H1 (cell line): Measurements from ENCODE around the gene DESI1. TPM values are rescaled to one million over a fixed set of nuclear protein-coding genes. Genes with fewer than 3 reads are reported as not detected.

ENCODE experiments used
- CTCF ChIA-PET: fragments of 300-600 bp; sonication (Branson Sonifier 250); formaldehyde crosslinking; loops from one replicate; lab custom pipeline; 2021; ENCODE audit not compliant: partially characterized antibody; lab: Charles Lee
- POLR2A ChIA-PET: fragments of 300-600 bp; sonication (Branson Sonifier 250); formaldehyde crosslinking; loops from one replicate; lab custom pipeline; 2021; ENCODE audit warnings: inconsistent platforms; ENCODE audit not compliant: partially characterized antibody; lab: Charles Lee
- DNase-seq, 2 experiments: peaks; one replicate each; pipeline versions ENCODE4 v3.0.0 to v3.0.0-alpha.2; 2010 to 2022; ENCODE audit warnings: low spot score in 2 of 2, low read depth in 1 of 2, mixed read lengths in 1 of 2
- FAIRE-seq: peaks from 2 replicates; lab custom pipeline; 2011; peaks lifted over from hg19 to GRCh38; lab: Jason Lieb, UNC
- H2AFZ ChIP-seq: 2 replicates; pipeline ENCODE4 v1.8.1; 2012; ENCODE audit warnings: low read length, inconsistent platforms
- H2AK5ac ChIP-seq: 2 replicates; pipeline ENCODE4 v1.6.1; 2013; ENCODE audit warnings: low read depth, low read length
- H2BK120ac ChIP-seq: replicated peaks from 2 replicates; pipeline ENCODE3; 2013; ENCODE audit warnings: low read depth, low read length, inconsistent platforms
- H2BK12ac ChIP-seq: 2 replicates; pipeline ENCODE4 v1.6.1; 2013; ENCODE audit warnings: low read depth, low read length
- H2BK15ac ChIP-seq: 2 replicates; pipeline ENCODE4 v1.6.1; 2013; ENCODE audit warnings: low read length
- H2BK20ac ChIP-seq: 2 replicates; pipeline ENCODE4 v1.6.1; 2013; ENCODE audit warnings: low read length
- H2BK5ac ChIP-seq: 2 replicates; pipeline ENCODE4 v1.6.1; 2013; ENCODE audit warnings: low read depth, low read length
- H3K14ac ChIP-seq: 2 replicates; pipeline ENCODE4 v1.6.1; 2013; ENCODE audit warnings: inconsistent platforms; ENCODE audit not compliant: insufficient read length
- H3K18ac ChIP-seq: 2 replicates; pipeline ENCODE4 v1.6.1; 2013; ENCODE audit warnings: low read length; ENCODE audit errors: extremely low read depth
- H3K23ac ChIP-seq: 2 replicates; pipeline ENCODE4 v1.6.1; 2013; ENCODE audit warnings: inconsistent platforms; ENCODE audit not compliant: insufficient read length
- H3K23me2 ChIP-seq: 2 replicates; pipeline ENCODE4 v1.6.1; 2013; ENCODE audit warnings: low read depth, low read length
- H3K27ac ChIP-seq: 2 replicates; pipeline ENCODE4 v1.6.1; 2011; ENCODE audit warnings: low read depth, low read length, inconsistent platforms
- H3K27me3 ChIP-seq, 4 experiments: replicated peaks in 1 of 4; 1 replicate in 1 of 4; 2 replicates in 3 of 4; pipeline versions ENCODE4 v1.6.1 to v1.8.1; 2011 to 2013; ENCODE audit warnings: low read length in 3 of 4, mild to moderate bottlenecking in 3 of 4, inconsistent platforms in 2 of 4, mixed read lengths in 2 of 4, moderate library complexity in 1 of 4; ENCODE audit not compliant: control insufficient read depth in 3 of 4, insufficient read depth in 3 of 4; ENCODE audit errors: extremely low read depth in 1 of 4
- H3K36me3 ChIP-seq, 4 experiments: 2 replicates each; pipeline versions ENCODE4 v1.6.1 to v1.8.1; 2011 to 2013; ENCODE audit warnings: mild to moderate bottlenecking in 4 of 4, low read length in 3 of 4, moderate library complexity in 2 of 4, control low read depth in 1 of 4, inconsistent platforms in 1 of 4; ENCODE audit not compliant: insufficient read depth in 4 of 4, control insufficient read depth in 2 of 4
- H3K4ac ChIP-seq: replicated peaks from 2 replicates; pipeline ENCODE3; 2013; ENCODE audit warnings: low read length, low read depth, mixed read lengths, inconsistent platforms; ENCODE audit not compliant: insufficient read length
- H3K4me1 ChIP-seq, 4 experiments: replicated peaks in 1 of 4; 1 replicate in 1 of 4; 2 replicates in 3 of 4; pipeline versions ENCODE4 v1.6.1 to v1.8.1; 2011 to 2013; ENCODE audit warnings: low read length in 3 of 4, inconsistent platforms in 2 of 4, mixed read lengths in 1 of 4; ENCODE audit not compliant: insufficient read depth in 4 of 4, control insufficient read depth in 3 of 4
- H3K4me2 ChIP-seq, 2 experiments: 2 replicates each; pipeline versions ENCODE4 v1.6.1 to v1.8.1; 2011 to 2013; ENCODE audit warnings: low read depth in 2 of 2, low read length in 2 of 2, control low read depth in 1 of 2, inconsistent platforms in 1 of 2, mild to moderate bottlenecking in 1 of 2; ENCODE audit not compliant: insufficient read depth in 1 of 2
- H3K4me3 ChIP-seq, 4 experiments: fragments of 200-600, 300-600 bp in 1 of 4; sonication (generic), shearing (Covaris generic), sonication (Bioruptor Twin) in 1 of 4; 2 replicates each; pipeline versions ENCODE4 v1.5.1 to v1.8.1; 2011 to 2016; ENCODE audit warnings: low read length in 4 of 4, low read depth in 3 of 4, control low read depth in 2 of 4, inconsistent platforms in 2 of 4, mild to moderate bottlenecking in 2 of 4, mixed read lengths in 1 of 4, moderate library complexity in 1 of 4; ENCODE audit not compliant: insufficient read depth in 2 of 4; ENCODE audit errors: extremely low read depth in 1 of 4
- H3K56ac ChIP-seq: replicated peaks from 2 replicates; pipeline ENCODE3; 2013; ENCODE audit warnings: low read depth, mild to moderate bottlenecking, mixed read lengths, low read length, inconsistent platforms; ENCODE audit not compliant: insufficient read length
- H3K79me1 ChIP-seq: 2 replicates; pipeline ENCODE4 v1.6.1; 2013; ENCODE audit warnings: low read depth, low read length, control low read depth
- H3K79me2 ChIP-seq, 2 experiments: 2 replicates each; pipeline versions ENCODE4 v1.6.1 to v1.8.1; 2012 to 2013; ENCODE audit warnings: low read length in 2 of 2, mild to moderate bottlenecking in 2 of 2, inconsistent platforms in 1 of 2; ENCODE audit not compliant: insufficient read depth in 2 of 2, control insufficient read depth in 1 of 2
- H3K9ac ChIP-seq, 4 experiments: replicated peaks in 1 of 4; 1 replicate in 1 of 4; 2 replicates in 3 of 4; pipeline versions ENCODE4 v1.6.1 to v1.8.1; 2011 to 2013; ENCODE audit warnings: low read depth in 3 of 4, low read length in 3 of 4, control low read depth in 2 of 4, mild to moderate bottlenecking in 2 of 4, moderate library complexity in 2 of 4, inconsistent platforms in 1 of 4; ENCODE audit errors: extremely low read depth in 1 of 4
- H3K9me3 ChIP-seq, 2 experiments: 2 replicates each; pipeline versions ENCODE4 v1.6.1 to v1.8.1; 2012 to 2013; ENCODE audit warnings: mild to moderate bottlenecking in 2 of 2, moderate library complexity in 2 of 2, control low read depth in 1 of 2, inconsistent platforms in 1 of 2, low read depth in 1 of 2, low read length in 1 of 2, mixed read lengths in 1 of 2; ENCODE audit not compliant: insufficient read depth in 2 of 2
- H4K20me1 ChIP-seq, 2 experiments: replicated peaks in 1 of 2; 2 replicates each; pipeline versions ENCODE3 to v1.8.1; 2011 to 2013; ENCODE audit warnings: inconsistent platforms in 2 of 2, low read length in 2 of 2, mild to moderate bottlenecking in 1 of 2; ENCODE audit not compliant: insufficient read depth in 2 of 2, control insufficient read depth in 1 of 2
- H4K5ac ChIP-seq: 2 replicates; pipeline ENCODE4 v1.6.1; 2013; ENCODE audit warnings: low read length, low read depth, mixed read lengths, inconsistent platforms; ENCODE audit not compliant: insufficient read length
- H4K8ac ChIP-seq: 2 replicates; pipeline ENCODE4 v1.8.0; 2013; ENCODE audit warnings: mild to moderate bottlenecking, moderate library complexity, low read length, inconsistent platforms; ENCODE audit not compliant: insufficient read depth; ENCODE audit errors: extremely low read depth
- H4K91ac ChIP-seq: replicated peaks from 2 replicates; pipeline ENCODE3; 2013; ENCODE audit warnings: low read length, mixed read lengths, inconsistent platforms; ENCODE audit not compliant: insufficient read length
- RFX5 ChIP-seq: IDR thresholded peaks from 2 replicates; pipeline ENCODE4 v1.6.1; 2011; ENCODE audit warnings: low read depth, low read length, improper control_type of control experiment, borderline replicate concordance
- SAP30 ChIP-seq: fragments of 300-600 bp; sonication (generic); IDR thresholded peaks from 2 replicates; pipeline ENCODE4 v1.7.1; 2012; ENCODE audit warnings: low read length, moderate library complexity, mild to moderate bottlenecking, inconsistent platforms; ENCODE audit not compliant: insufficient read depth, insufficient replicate concordance
- SIN3A ChIP-seq, 2 experiments: IDR thresholded peaks in 1 of 2; conservative IDR thresholded peaks in 1 of 2; 2 replicates each; pipeline ENCODE4 v1.6.1; 2011 to 2012; ENCODE audit warnings: low read length in 2 of 2, improper control_type of control experiment in 1 of 2, low read depth in 1 of 2, mild to moderate bottlenecking in 1 of 2
- WGBS, 2 experiments: shearing (Covaris generic) in 1 of 2; methylation state at CpG; one replicate each; pipeline versions ENCODE4 v1.1.6 to v1.1.7; 2013 to 2015; ENCODE audit warnings: low lambda C conversion rate in 2 of 2, mixed read lengths in 2 of 2, inconsistent platforms in 1 of 2, low coverage in 1 of 2, missing lambda C conversion rate in 1 of 2; ENCODE audit not compliant: insufficient replicate concordance in 2 of 2, insufficient coverage in 1 of 2, insufficient read length in 1 of 2; ENCODE audit errors: extremely low coverage in 1 of 2, missing lambda C conversion rate in 1 of 2; 5-methylcytosine and 5-hydroxymethylcytosine counted together
- polyA plus RNA-seq, 7 experiments: library from polyadenylated mRNA; depleted of rRNA in 3 of 7; stranded (reverse) in 5 of 7; unstranded in 2 of 7; fragments of >200 nt in 5 of 7; fragments of 200-250 nt in 2 of 7; gene quantifications; 1 replicate in 5 of 7; 2 replicates in 1 of 7; 4 replicates in 1 of 7; pipeline versions ENCODE4 v1.2.1 to v1.2.3, GENCODE V29; 2011 to 2013; ENCODE audit warnings: missing spikeins in 2 of 7, mixed read lengths in 2 of 7
- total RNA-seq: library from RNA; stranded (reverse); fragmentation: NEBNext Ultra II Directional; extraction: Animal tissue kit (Norgen Biotek cat#: 25700); gene quantifications from 2 replicates; pipeline ENCODE4 v1.2.1, GENCODE V29; 2021

The DESI1 gene
- total and polyA plus RNA-seq, 2 of the 8 experiments (the other 6 are each of a cell fraction or from before 2014, with no cell fraction given): 27.6 to 34.3 TPM

DNA sequence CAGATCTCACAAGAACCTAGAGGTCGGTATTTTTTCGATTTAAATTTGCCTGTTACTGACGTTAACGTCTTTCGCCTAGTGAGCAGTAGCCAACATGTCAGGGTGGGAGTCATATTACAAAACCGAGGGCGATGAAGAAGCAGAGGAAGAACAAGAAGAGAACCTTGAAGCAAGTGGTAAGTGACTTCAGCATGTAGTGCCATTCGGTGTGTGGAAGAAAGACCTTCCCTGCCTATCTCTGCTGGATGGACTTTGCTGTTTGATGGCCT, 1.0 kb upstream of the DESI1 start:
- H3K9ac ChIP-seq: peak overlapping the region; percentile 79 to 100 (median 98)
- H4K5ac ChIP-seq: no peak overlapping the region
- H3K56ac ChIP-seq: no peak overlapping the region
- peak; percentile 73 for TF ChIP-seq SAP30
- no peak for TF ChIP-seq RFX5
- 0 out of 4 replicates have a peak, but pooled peaks of 1 of the 2 experiments have one; percentile 20 for TF ChIP-seq SIN3A (conservative IDR thresholded peaks at IDR 0.05 in 1 of 2, IDR thresholded peaks at IDR 0.05 in 1 of 2; ENCODE audit: low read depth in 1 of 2, low read length in 2 of 2)
- no peak overlapping the region for H3K14ac ChIP-seq
- H3K18ac ChIP-seq: no peak overlapping the region
- H4K8ac ChIP-seq: peak overlapping the region; percentile 99; the same call in 1 of the 2 replicates
- H3K9me3 ChIP-seq: no peaks in the 10 kb centered on the region
- H3K36me3 ChIP-seq: peaks cover 9 to 36% (median 21%) of the 10 kb centered on the region in 4 experiments
- peaks cover 6 to 50% of the 10 kb centered on the region in 2 experiments for H3K79me2 ChIP-seq
- H2BK15ac ChIP-seq: no peak overlapping the region
- no peak overlapping the region for H2BK120ac ChIP-seq
- peak overlapping the region; percentile 98 for H3K27ac ChIP-seq
- WGBS, 2 experiments: 10% methylated on average over 8 of the region's 8 CpGs; no CpG with 5 or more reads in 1 of the 2 experiments
- no peak overlapping the region for H3K4ac ChIP-seq
- no peak overlapping the region for H2BK20ac ChIP-seq
- H2BK5ac ChIP-seq: no peak overlapping the region
- peaks cover 0 to 4% of the 10 kb centered on the region in 2 experiments for H4K20me1 ChIP-seq
- no peak overlapping the region; the same call in 1 of the 2 replicates for H2AK5ac ChIP-seq
- FAIRE-seq (no peak), DNase-seq (no peak)
- POLR2A ChIA-PET: interaction anchor here (0.6 to 12.0 kb wide), 35 partner anchors 9 to 1168 kb away, joined by 3 to 157 read pairs (median 4); partner anchors contain the start of genes ACO2, PHF5A, SNU13 and TEF
- no peak overlapping the region for H4K91ac ChIP-seq
- peaks cover 4% of the 10 kb centered on the region for H3K79me1 ChIP-seq
- H3K4me2 ChIP-seq: peak overlapping the region; percentile 86 to 96
- H2AFZ ChIP-seq: no peak overlapping the region
- peaks cover 0 to 11% (median 4%) of the 10 kb centered on the region in 4 experiments; a peak in 5 of 7 replicates for H3K4me1 ChIP-seq
- peaks cover 6% of the 10 kb centered on the region for H3K23me2 ChIP-seq
- CTCF ChIA-PET: interaction anchor here (1.6 kb wide), 1 partner anchor 45 kb away, joined by 5 read pairs; no protein-coding TSS in a partner anchor
- H3K23ac ChIP-seq: no peak overlapping the region
- H2BK12ac ChIP-seq: no peak overlapping the region; the same call in 1 of the 2 replicates
- H3K4me3 ChIP-seq: peak overlapping the region; percentile 78 to 98 (median 96)
- no peaks in the 10 kb centered on the region for H3K27me3 ChIP-seq
